Endothelial cell of umbilical vein (primary cell): ENCODE results near the gene KLHL41. TPM values are rescaled to one million over a fixed set of nuclear protein-coding genes. Genes with fewer than 3 reads are reported as not detected.

Experiments used
- BruUV-seq: library from RNA; stranded (reverse); fragments of 400-500 nt; replicated peaks from 2 replicates; lab custom pipeline; 2021; lab: Mats Ljungman, UMichigan
- CTCF ChIA-PET: fragments of 300-600, 350-600 bp; sonication (Branson Sonifier 250); formaldehyde crosslinking; loops from one replicate; lab custom pipeline; 2021; ENCODE audit warnings: antibody characterized with exemption, inconsistent platforms; lab: Charles Lee
- POLR2A ChIA-PET: fragments of 300-600, 350-600 bp; sonication (Branson Sonifier 250); formaldehyde crosslinking; loops from one replicate; lab custom pipeline; 2021; ENCODE audit warnings: antibody characterized with exemption, inconsistent platforms; lab: Charles Lee
- DNase-seq: peaks from one replicate; pipeline ENCODE4 v3.0.0-alpha.2; 2011; ENCODE audit warnings: low read depth, low spot score
- FAIRE-seq: peaks from 2 replicates; lab custom pipeline; 2011; peaks lifted over from hg19 to GRCh38; lab: Jason Lieb, UNC
- H2AFZ ChIP-seq: 2 replicates; pipeline ENCODE4 v1.6.0; 2012; ENCODE audit warnings: low read depth, low read length, control low read depth, inconsistent platforms
- H3K27ac ChIP-seq: 2 replicates; pipeline ENCODE4 v1.5.1; 2011; ENCODE audit warnings: low read depth, mild to moderate bottlenecking, control low read depth, low read length, moderate library complexity; ENCODE audit not compliant: insufficient read depth
- H3K27me3 ChIP-seq, 2 experiments: 2 replicates each; pipeline versions ENCODE4 v1.6.0 to v1.6.1; 2011; ENCODE audit warnings: low read length in 2 of 2, mixed read lengths in 1 of 2; ENCODE audit not compliant: control insufficient read depth in 2 of 2, insufficient read depth in 2 of 2
- H3K36me3 ChIP-seq, 2 experiments: 2 replicates in 1 of 2; 3 replicates in 1 of 2; pipeline ENCODE4 v1.5.1; 2011; ENCODE audit warnings: low read length in 2 of 2, mild to moderate bottlenecking in 1 of 2, moderate library complexity in 1 of 2; ENCODE audit not compliant: control insufficient read depth in 2 of 2, insufficient read depth in 2 of 2; ENCODE audit errors: extremely low read depth in 1 of 2
- H3K4me1 ChIP-seq: 3 replicates; pipeline ENCODE4 v1.5.1; 2011; ENCODE audit warnings: mild to moderate bottlenecking, low read length; ENCODE audit not compliant: control insufficient read depth, insufficient read depth; ENCODE audit errors: extremely low read depth
- H3K4me2 ChIP-seq: 2 replicates; pipeline ENCODE4 v1.6.1; 2011; ENCODE audit warnings: low read length, control low read depth, mixed read lengths; ENCODE audit not compliant: insufficient read depth
- H3K4me3 ChIP-seq, 3 experiments: fragments of 200-600 bp in 1 of 3; sonication (generic), shearing (Covaris generic) in 1 of 3; replicated peaks in 1 of 3; 2 replicates each; pipeline ENCODE4 v1.5.1; 2011 to 2016; ENCODE audit warnings: control low read depth in 3 of 3, low read length in 3 of 3, mild to moderate bottlenecking in 2 of 3, inconsistent platforms in 1 of 3, low read depth in 1 of 3, moderate library complexity in 1 of 3; ENCODE audit not compliant: insufficient read depth in 1 of 3
- H3K79me2 ChIP-seq: 2 replicates; pipeline ENCODE4 v1.6.0; 2012; ENCODE audit warnings: low read length, inconsistent platforms; ENCODE audit not compliant: control insufficient read depth, insufficient read depth
- H3K9ac ChIP-seq: replicated peaks from 2 replicates; pipeline ENCODE3; 2011; ENCODE audit warnings: low read length, control low read depth; ENCODE audit not compliant: insufficient read depth; ENCODE audit errors: extremely low read depth
- H3K9me1 ChIP-seq: replicated peaks from 3 replicates; pipeline ENCODE4 v1.6.0; 2011; ENCODE audit warnings: mild to moderate bottlenecking, low read length; ENCODE audit not compliant: control insufficient read depth, insufficient read depth; ENCODE audit errors: extremely low read depth
- H3K9me3 ChIP-seq: replicated peaks from 2 replicates; pipeline ENCODE4 v1.5.1; 2012; ENCODE audit warnings: low read length, inconsistent platforms; ENCODE audit not compliant: control insufficient read depth, insufficient read depth
- H4K20me1 ChIP-seq: replicated peaks from 2 replicates; pipeline ENCODE3; 2011; ENCODE audit warnings: mild to moderate bottlenecking, low read length; ENCODE audit not compliant: control insufficient read depth, insufficient read depth; ENCODE audit errors: extremely low read depth
- CTCF ChIP-seq, 2 donors: IDR thresholded peaks; 1 replicate in 1 of 2; 2 replicates in 1 of 2; pipeline ENCODE4 v1.5.1; 2011; ENCODE audit warnings: low read length in 2 of 2, mild to moderate bottlenecking in 2 of 2, moderate library complexity in 2 of 2, control low read depth in 1 of 2, inconsistent platforms in 1 of 2, low read depth in 1 of 2; ENCODE audit not compliant: insufficient read depth in 1 of 2; ENCODE audit errors: extremely low read depth in 1 of 2
- EZH2 ChIP-seq: IDR thresholded peaks from 2 replicates; pipeline ENCODE4 v1.6.1; 2012; ENCODE audit warnings: borderline replicate concordance, low read depth, mild to moderate bottlenecking, moderate library complexity, low read length, inconsistent platforms; ENCODE audit not compliant: severe bottlenecking
- FOS ChIP-seq: IDR thresholded peaks from 2 replicates; pipeline ENCODE4 v1.6.1; 2011; ENCODE audit warnings: mild to moderate bottlenecking, low read length, moderate library complexity, borderline replicate concordance; ENCODE audit not compliant: insufficient read depth
- JUN ChIP-seq: IDR thresholded peaks from 2 replicates; pipeline ENCODE4 v1.6.1; 2011; ENCODE audit warnings: borderline replicate concordance, low read depth; ENCODE audit not compliant: insufficient read length, insufficient read depth
- POLR2AphosphoS5 ChIP-seq: IDR thresholded peaks from 2 replicates; pipeline ENCODE4 v1.6.1; 2012; ENCODE audit warnings: low read depth, mild to moderate bottlenecking, control low read depth, low read length, moderate library complexity; ENCODE audit not compliant: insufficient read depth
- dilution Hi-C: fragments of 300-500 bp; cut with MboI; formaldehyde crosslinking; loops from one replicate; pipeline ENCODE4 v1.15.0; 2019; ENCODE audit warnings: low sequenced_read_pairs; ENCODE audit not compliant: extremely low pct_ligation_motif_present
- intact Hi-C: fragments of 100-400 bp; cut with micrococcal nuclease; formaldehyde crosslinking; loops from one replicate; pipeline ENCODE4 v1.10.0; 2022
- polyA plus RNA-seq, 4 experiments: library from polyadenylated mRNA; depleted of rRNA in 3 of 4; stranded (reverse) in 3 of 4; unstranded in 1 of 4; fragments of >200 nt; gene quantifications; 2 replicates each; pipeline versions ENCODE4 v1.2.1 to v1.2.3, GENCODE V29; 2011 to 2012; ENCODE audit warnings: missing spikeins in 1 of 4
- total RNA-seq: library from RNA; stranded (reverse); gene quantifications from 2 replicates; pipeline ENCODE4 v1.2.3, GENCODE V29; 2021

The KLHL41 gene
- total and polyA plus RNA-seq, 2 donors (not counting 3 experiments of a cell fraction or from before 2014, with no cell fraction given), result 0.08 to 0.73 TPM

GRCh38 chr2:169478339-169478738 lies 31.2 kb upstream of the KLHL41 start:
- POLR2A ChIA-PET, result interaction anchor here (1.7 kb wide), 1 partner anchor 349 kb away, joined by 6 read pairs; the partner anchor contains the start of gene UBR3
- no peaks in the 10 kb centered on the region for H3K27me3 ChIP-seq
- peak overlapping the region; percentile 7 for H3K9ac ChIP-seq
- TF ChIP-seq FOS (peak; percentile 57), JUN (peak; percentile 59), POLR2AphosphoS5 (no peak)
- BruUV-seq, result no TSS peak
- H3K9me1 ChIP-seq, result no peaks in the 10 kb centered on the region
- H3K27ac ChIP-seq, result peak overlapping the region; percentile 66
- H3K9me3 ChIP-seq, result no peaks in the 10 kb centered on the region
- FAIRE-seq, result peak; percentile 89
- intact Hi-C loops, result loop anchor here (2.0 to 5.0 kb wide), 2 partner anchors 28 to 94 kb away; partner anchors contain the start of gene FASTKD1
- CTCF ChIA-PET, result interaction anchor here (0.9 to 3.4 kb wide), 7 partner anchors 9 to 335 kb away, joined by 3 to 21 read pairs (median 4); no protein-coding TSS in a partner anchor
- H3K36me3 ChIP-seq, result peaks cover 0 to under 1% of the 10 kb centered on the region in 2 experiments
- no peaks in the 10 kb centered on the region for H3K79me2 ChIP-seq
- H3K4me2 ChIP-seq, result peak overlapping the region; percentile 42
- peak overlapping the region; percentile 75 for H2AFZ ChIP-seq
- DNase-seq, result peak; percentile 80
- no peaks in the 10 kb centered on the region for H4K20me1 ChIP-seq
- dilution Hi-C loops, result no loop called here
- H3K4me3 ChIP-seq, result no peak overlapping the region
- H3K4me1 ChIP-seq, result peaks cover 17% of the 10 kb centered on the region

GRCh38 chr2:169478745-169479256 lies 30.7 kb upstream of the KLHL41 start:
- Histone ChIP-seq H4K20me1 (no peaks in the 10 kb centered on the region), H3K27ac (peak overlapping the region; percentile 66), H2AFZ (peak overlapping the region; percentile 75), H3K36me3 (peaks cover 0 to 4% of the 10 kb centered on the region in 2 experiments), H3K79me2 (no peaks in the 10 kb centered on the region), H3K9me3 (no peaks in the 10 kb centered on the region), H3K4me2 (peak overlapping the region; percentile 42), H3K9me1 (no peaks in the 10 kb centered on the region), H3K4me1 (peaks cover 17% of the 10 kb centered on the region), H3K4me3 (peak overlapping the region in 2 of 3 experiments; percentile 70 to 82), H3K9ac (peak overlapping the region; percentile 73), H3K27me3 (no peaks in the 10 kb centered on the region)
- no TSS peak for BruUV-seq
- dilution Hi-C loops (no loop called here), intact Hi-C loops (loop anchor here (2.0 to 5.0 kb wide), 2 partner anchors 28 to 94 kb away; partner anchors contain the start of gene FASTKD1)
- DNase-seq (no peak), FAIRE-seq (peak; percentile 49)
- CTCF ChIA-PET, result interaction anchor here (0.8 to 3.4 kb wide), 15 partner anchors 8 to 350 kb away, joined by 3 to 21 read pairs (median 4); partner anchors contain the start of gene UBR3
- POLR2A ChIA-PET, result interaction anchor here (1.7 kb wide), 1 partner anchor 349 kb away, joined by 6 read pairs; the partner anchor contains the start of gene UBR3
- TF ChIP-seq JUN (no peak), EZH2 (no peak), CTCF (IDR thresholded peaks at IDR 0.05; ENCODE audit: extremely low read depth in 1 of 2, insufficient read depth in 1 of 2, low read depth in 1 of 2, low read length in 2 of 2) (no peak), FOS (no peak), POLR2AphosphoS5 (no peak)
